HG03354 (cell line): ENCODE data around the gene ZBTB18.
A peak's percentile ranks its signal among the peaks of the same experiment; 100 is the strongest.

ENCODE experiments used
- ATAC-seq: cut with Tn5 transposase; IDR thresholded peaks from one replicate; pipeline ENCODE4 v1.9.1; 2021; ENCODE audit warnings: mild to moderate bottlenecking; ENCODE audit not compliant: unreplicated experiment, poor library complexity, severe bottlenecking

ZBTB18 gene

GRCh38 chr1:244057474-244058385, 6.6 kb downstream of the ZBTB18 start:
- ATAC-seq, result no peak

GRCh38 chr1:244060117-244060516, 9.0 kb downstream of the ZBTB18 start:
- no peak for ATAC-seq

- ATAC-seq, result peak; percentile 61
These were observed 9.6 kb downstream of the ZBTB18 start for GRCh38 chr1:244060686-244061085.

GRCh38 chr1:244062156-244062725, 11.2 kb downstream of the ZBTB18 start:
- no peak for ATAC-seq

GRCh38 chr1:244063498-244063897, 12.4 kb downstream of the ZBTB18 start:
- ATAC-seq, result no peak

GRCh38 chr1:244064621-244065020, 13.5 kb downstream of the ZBTB18 start:
- ATAC-seq, result no peak

- ATAC-seq, result no peak
These were observed 14.1 kb downstream of the ZBTB18 start for GRCh38 chr1:244065063-244065793.

- no peak for ATAC-seq
These were observed 14.9 kb downstream of the ZBTB18 start for GRCh38 chr1:244065960-244066388.

GRCh38 chr1:244066954-244067716, 16.1 kb downstream of the ZBTB18 start:
- ATAC-seq, result peak; percentile 83

GRCh38 chr1:244067893-244068292, 16.8 kb downstream of the ZBTB18 start:
- ATAC-seq, result no peak

- ATAC-seq, result no peak
These were observed 17.5 kb downstream of the ZBTB18 start for GRCh38 chr1:244068567-244068966.

GRCh38 chr1:244069326-244069898, 18.3 kb downstream of the ZBTB18 start:
- ATAC-seq, result no peak

GRCh38 chr1:244074559-244075171, 23.6 kb downstream of the ZBTB18 start:
- peak; percentile 75 for ATAC-seq

- peak; percentile 11 for ATAC-seq
These were observed 24.2 kb downstream of the ZBTB18 start for GRCh38 chr1:244075247-244075722.

GRCh38 chr1:244076740-244077139, 25.7 kb downstream of the ZBTB18 start:
- no peak for ATAC-seq

GRCh38 chr1:244077473-244078220, 26.6 kb downstream of the ZBTB18 start:
- no peak for ATAC-seq

GRCh38 chr1:244080343-244080929, 29.4 kb downstream of the ZBTB18 start:
- no peak for ATAC-seq

GRCh38 chr1:244082969-244083368, 31.9 kb downstream of the ZBTB18 start:
- no peak for ATAC-seq
